HL-60 (cell line): ENCODE data around the gene NDUFV1.

Experiments
- CTCF ChIP-seq: IDR thresholded peaks from one replicate; pipeline ENCODE4 v1.5.1; 2011; ENCODE audit warnings: low read length, control low read depth, inconsistent platforms; ENCODE audit not compliant: insufficient read depth
- POLR2AphosphoS5 ChIP-seq: IDR thresholded peaks from 2 replicates; pipeline ENCODE4 v1.6.1; 2012; ENCODE audit warnings: low read depth

DNA sequence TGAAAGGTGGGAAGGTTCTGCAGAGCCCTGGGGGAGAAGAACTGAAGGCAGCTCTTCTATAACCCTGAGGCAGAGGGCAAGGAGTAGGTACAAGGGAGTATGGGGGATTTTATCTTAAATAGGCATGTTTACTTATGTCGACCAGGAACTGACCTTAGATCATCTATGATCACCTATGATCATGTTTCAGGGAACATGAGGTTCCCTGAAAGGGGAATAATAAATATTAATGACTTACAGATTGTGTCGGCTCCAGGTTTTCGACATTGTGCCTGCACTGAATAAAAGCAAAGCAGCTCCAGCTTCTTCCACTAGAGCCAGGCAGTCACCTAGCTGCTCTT is 13.2 kb upstream of the NDUFV1 start:
- TF ChIP-seq CTCF (no peak), POLR2AphosphoS5 (no peak)
